Kidney epithelial cell (primary cell): Measurements from ENCODE around the gene WWC2. TPM values are rescaled to one million over a fixed set of nuclear protein-coding genes. Genes with fewer than 3 reads are reported as not detected.

Experiments
- DNase-seq: peaks from one replicate; pipeline ENCODE4 v3.0.0-alpha.2; 2010; ENCODE audit warnings: low read depth
- H3K27me3 ChIP-seq: 2 replicates; pipeline ENCODE4 v1.6.0; 2011; ENCODE audit warnings: low read length; ENCODE audit not compliant: control insufficient read depth, insufficient read depth
- H3K36me3 ChIP-seq: 2 replicates; pipeline ENCODE4 v1.5.1; 2011; ENCODE audit warnings: low read length; ENCODE audit not compliant: control insufficient read depth, insufficient read depth
- H3K4me3 ChIP-seq: 2 replicates; pipeline ENCODE4 v1.5.1; 2011; ENCODE audit warnings: low read depth, mild to moderate bottlenecking, control low read depth, low read length
- CTCF ChIP-seq: IDR thresholded peaks from 2 replicates; pipeline ENCODE4 v1.5.1; 2011; ENCODE audit warnings: mild to moderate bottlenecking, moderate library complexity, low read length, control low read depth, inconsistent platforms; ENCODE audit not compliant: insufficient read depth, poor library complexity, severe bottlenecking
- total RNA-seq: library from RNA; depleted of rRNA; stranded (reverse); fragments of >200 nt; gene quantifications from 2 replicates; pipeline ENCODE4 v1.2.3, GENCODE V29; 2015

Gene WWC2
- total RNA-seq, 1 donor from 2014 or later = 29.0 TPM

- H3K4me3 ChIP-seq = no peak overlapping the region
- H3K27me3 ChIP-seq = no peaks in the 10 kb centered on the region
- no peaks in the 10 kb centered on the region for H3K36me3 ChIP-seq
- DNase-seq = no peak
- no peak for TF ChIP-seq CTCF
Measured at GRCh38 chr4:183105092-183105491, 6.0 kb downstream of the WWC2 start.

GRCh38 chr4:183106839-183107238, 7.8 kb downstream of the WWC2 start:
- peak; percentile 12 for TF ChIP-seq CTCF
- H3K36me3 ChIP-seq = no peaks in the 10 kb centered on the region
- H3K4me3 ChIP-seq = no peak overlapping the region
- DNase-seq = no peak
- H3K27me3 ChIP-seq = no peaks in the 10 kb centered on the region

GRCh38 chr4:183107891-183108459, 8.9 kb downstream of the WWC2 start:
- no peak overlapping the region for H3K4me3 ChIP-seq
- no peak for DNase-seq

GRCh38 chr4:183110244-183110643, 11.2 kb downstream of the WWC2 start:
- no peak for DNase-seq
- TF ChIP-seq CTCF = no peak
- Histone ChIP-seq H3K36me3 (no peaks in the 10 kb centered on the region), H3K27me3 (no peaks in the 10 kb centered on the region), H3K4me3 (no peak overlapping the region)

More at GRCh38 chr4:183107891-183108459, 8.9 kb downstream of the WWC2 start:
- Histone ChIP-seq H3K36me3 (no peaks in the 10 kb centered on the region), H3K27me3 (no peaks in the 10 kb centered on the region)
- no peak for TF ChIP-seq CTCF

- Histone ChIP-seq H3K4me3 (no peak overlapping the region), H3K36me3 (no peaks in the 10 kb centered on the region), H3K27me3 (no peaks in the 10 kb centered on the region)
- TF ChIP-seq CTCF = no peak
- DNase-seq = no peak
Measured at GRCh38 chr4:183111452-183111885, 12.4 kb downstream of the WWC2 start.

- no peak for DNase-seq
- no peaks in the 10 kb centered on the region for H3K36me3 ChIP-seq
- no peak overlapping the region for H3K4me3 ChIP-seq
- TF ChIP-seq CTCF = no peak
- no peaks in the 10 kb centered on the region for H3K27me3 ChIP-seq
Measured at GRCh38 chr4:183118141-183118540, 19.1 kb downstream of the WWC2 start.
